ENCODE data around the gene MAML3. TPM values are rescaled to one million over a fixed set of nuclear protein-coding genes. Genes with fewer than 3 reads are reported as not detected.

The MAML3 gene
- polyA plus RNA-seq, 1 donor (not counting 4 experiments of a cell fraction or from before 2014, with no cell fraction given) = 0.68 TPM

DNA sequence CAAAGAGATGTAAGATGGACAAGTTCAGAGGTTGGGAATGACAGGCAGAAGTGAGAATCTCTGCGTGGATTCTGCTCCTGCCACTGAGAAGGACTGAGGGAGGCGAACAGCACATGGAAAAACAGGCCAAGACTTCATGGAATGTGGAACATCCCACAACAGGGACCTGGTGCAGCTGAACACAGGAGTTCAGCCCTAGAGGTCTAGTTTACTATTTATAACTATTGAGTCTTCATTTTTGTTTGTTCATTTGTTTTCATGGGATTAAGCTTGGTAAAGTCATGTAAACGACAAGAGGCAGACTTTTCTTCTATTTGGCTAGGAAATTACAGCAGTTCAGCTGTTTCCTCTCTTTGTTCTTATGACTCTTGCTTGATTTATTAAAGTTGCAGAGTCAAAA is 234.5 kb downstream of the MAML3 start:
- H3K9me1 ChIP-seq (ENCODE audit: control insufficient read depth, extremely low read depth, insufficient read depth, low read length) = no peaks in the 10 kb centered on the region
- no peaks in the 10 kb centered on the region for H3K9me3 ChIP-seq (ENCODE audit: control insufficient read depth, low read depth, low read length)
- H3K36me3 ChIP-seq (ENCODE audit: control insufficient read depth in 2 of 2, extremely low read depth in 1 of 2, insufficient read depth in 2 of 2, low read length in 2 of 2) = no peaks in the 10 kb centered on the region
- dilution Hi-C loops (cut with MboI; ENCODE audit: extremely low pct_ligation_motif_present, low sequenced_read_pairs) = no loop called here
- no peaks in the 10 kb centered on the region for H3K79me2 ChIP-seq (ENCODE audit: control insufficient read depth, insufficient read depth, low read length)
- no peak overlapping the region for H3K27ac ChIP-seq (ENCODE audit: control insufficient read depth, insufficient read depth, low read length)
- no peak overlapping the region for H3K4me3 ChIP-seq (ENCODE audit: control insufficient read depth in 2 of 3, extremely low read depth in 1 of 3, insufficient read depth in 2 of 3, low read depth in 1 of 3, low read length in 3 of 3)
- no peak for FAIRE-seq
- TF ChIP-seq EZH2 (IDR thresholded peaks at IDR 0.05; ENCODE audit: low read length) = no peak
- TF ChIP-seq, protein P1, sequence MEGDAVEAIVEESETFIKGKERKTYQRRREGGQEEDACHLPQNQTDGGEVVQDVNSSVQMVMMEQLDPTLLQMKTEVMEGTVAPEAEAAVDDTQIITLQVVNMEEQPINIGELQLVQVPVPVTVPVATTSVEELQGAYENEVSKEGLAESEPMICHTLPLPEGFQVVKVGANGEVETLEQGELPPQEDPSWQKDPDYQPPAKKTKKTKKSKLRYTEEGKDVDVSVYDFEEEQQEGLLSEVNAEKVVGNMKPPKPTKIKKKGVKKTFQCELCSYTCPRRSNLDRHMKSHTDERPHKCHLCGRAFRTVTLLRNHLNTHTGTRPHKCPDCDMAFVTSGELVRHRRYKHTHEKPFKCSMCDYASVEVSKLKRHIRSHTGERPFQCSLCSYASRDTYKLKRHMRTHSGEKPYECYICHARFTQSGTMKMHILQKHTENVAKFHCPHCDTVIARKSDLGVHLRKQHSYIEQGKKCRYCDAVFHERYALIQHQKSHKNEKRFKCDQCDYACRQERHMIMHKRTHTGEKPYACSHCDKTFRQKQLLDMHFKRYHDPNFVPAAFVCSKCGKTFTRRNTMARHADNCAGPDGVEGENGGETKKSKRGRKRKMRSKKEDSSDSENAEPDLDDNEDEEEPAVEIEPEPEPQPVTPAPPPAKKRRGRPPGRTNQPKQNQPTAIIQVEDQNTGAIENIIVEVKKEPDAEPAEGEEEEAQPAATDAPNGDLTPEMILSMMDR (optimal IDR thresholded peaks at IDR 0.05 in 1 of 3, IDR thresholded peaks at IDR 0.05 in 1 of 3, conservative IDR thresholded peaks at IDR 0.05 in 1 of 3; ENCODE audit: extremely low read depth in 1 of 3, insufficient read depth in 2 of 3, low read length in 3 of 3) = no peak
- no peak overlapping the region for H2AFZ ChIP-seq (ENCODE audit: control insufficient read depth, low read length)
- H4K20me1 ChIP-seq (ENCODE audit: control insufficient read depth, extremely low read depth, insufficient read depth, low read length) = no peaks in the 10 kb centered on the region
- no peak for DNase-seq (ENCODE audit: low read depth, low spot score)
- peaks cover 3% of the 10 kb centered on the region for H3K27me3 ChIP-seq (ENCODE audit: control insufficient read depth, extremely low read depth, insufficient read depth, low read length)
- no peaks in the 10 kb centered on the region for H3K4me1 ChIP-seq (ENCODE audit: control insufficient read depth, extremely low read depth, insufficient read depth, low read length)
- no peak overlapping the region for H3K4me2 ChIP-seq (ENCODE audit: control insufficient read depth, extremely low read depth, insufficient read depth, low read depth, low read length)
- no peak overlapping the region for H3K9ac ChIP-seq (ENCODE audit: control insufficient read depth, extremely low read depth, insufficient read depth, low read length)

DNA sequence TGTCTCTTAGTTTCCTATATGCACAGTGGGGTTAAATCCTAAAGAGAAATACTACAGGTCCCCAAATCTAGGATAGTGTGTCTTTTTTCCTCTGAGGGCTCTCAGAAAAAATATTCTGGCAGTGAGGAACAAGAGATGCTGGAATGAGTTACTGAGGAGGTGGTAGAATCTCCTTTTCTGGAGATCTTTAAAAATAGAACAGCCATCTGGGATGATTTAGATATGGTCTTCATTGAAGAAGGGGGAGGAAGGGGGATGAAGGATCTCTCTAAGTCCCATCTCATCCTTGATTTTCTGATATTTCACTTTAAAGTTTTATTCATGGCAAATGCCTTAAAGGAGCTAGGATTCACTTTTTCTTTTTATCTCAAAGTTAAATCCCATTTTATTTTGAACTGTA is 235.0 kb downstream of the MAML3 start:
- DNase-seq (ENCODE audit: low read depth, low spot score) (no peak), FAIRE-seq (no peak)
- dilution Hi-C loops (cut with MboI; ENCODE audit: extremely low pct_ligation_motif_present, low sequenced_read_pairs) = no loop called here
- peaks cover 3% of the 10 kb centered on the region for H3K27me3 ChIP-seq (ENCODE audit: control insufficient read depth, extremely low read depth, insufficient read depth, low read length)
- no peak overlapping the region for H2AFZ ChIP-seq (ENCODE audit: control insufficient read depth, low read length)
- no peaks in the 10 kb centered on the region for H3K4me1 ChIP-seq (ENCODE audit: control insufficient read depth, extremely low read depth, insufficient read depth, low read length)
- no peaks in the 10 kb centered on the region for H3K9me1 ChIP-seq (ENCODE audit: control insufficient read depth, extremely low read depth, insufficient read depth, low read length)
- no peak overlapping the region for H3K4me2 ChIP-seq (ENCODE audit: control insufficient read depth, extremely low read depth, insufficient read depth, low read depth, low read length)
- no peak for TF ChIP-seq EZH2 (IDR thresholded peaks at IDR 0.05; ENCODE audit: low read length)
- TF ChIP-seq, protein P1 (optimal IDR thresholded peaks at IDR 0.05 in 1 of 3, IDR thresholded peaks at IDR 0.05 in 1 of 3, conservative IDR thresholded peaks at IDR 0.05 in 1 of 3; ENCODE audit: extremely low read depth in 1 of 3, insufficient read depth in 2 of 3, low read length in 3 of 3) = no peak
- H3K79me2 ChIP-seq (ENCODE audit: control insufficient read depth, insufficient read depth, low read length) = no peaks in the 10 kb centered on the region
- no peaks in the 10 kb centered on the region for H4K20me1 ChIP-seq (ENCODE audit: control insufficient read depth, extremely low read depth, insufficient read depth, low read length)
- no peaks in the 10 kb centered on the region for H3K9me3 ChIP-seq (ENCODE audit: control insufficient read depth, low read depth, low read length)
- no peak overlapping the region for H3K27ac ChIP-seq (ENCODE audit: control insufficient read depth, insufficient read depth, low read length)
- no peak overlapping the region for H3K9ac ChIP-seq (ENCODE audit: control insufficient read depth, extremely low read depth, insufficient read depth, low read length)
- no peaks in the 10 kb centered on the region for H3K36me3 ChIP-seq (ENCODE audit: control insufficient read depth in 2 of 2, extremely low read depth in 1 of 2, insufficient read depth in 2 of 2, low read length in 2 of 2)
- H3K4me3 ChIP-seq (ENCODE audit: control insufficient read depth in 2 of 3, extremely low read depth in 1 of 3, insufficient read depth in 2 of 3, low read depth in 1 of 3, low read length in 3 of 3) = no peak overlapping the region
